HG02571 (cell line): ENCODE results near the gene TNNC1.

Experiments used
- ATAC-seq: cut with Tn5 transposase; IDR thresholded peaks from one replicate; pipeline ENCODE4 v1.9.1; 2021; ENCODE audit warnings: mild to moderate bottlenecking, moderate library complexity; ENCODE audit not compliant: unreplicated experiment

TNNC1 gene

DNA sequence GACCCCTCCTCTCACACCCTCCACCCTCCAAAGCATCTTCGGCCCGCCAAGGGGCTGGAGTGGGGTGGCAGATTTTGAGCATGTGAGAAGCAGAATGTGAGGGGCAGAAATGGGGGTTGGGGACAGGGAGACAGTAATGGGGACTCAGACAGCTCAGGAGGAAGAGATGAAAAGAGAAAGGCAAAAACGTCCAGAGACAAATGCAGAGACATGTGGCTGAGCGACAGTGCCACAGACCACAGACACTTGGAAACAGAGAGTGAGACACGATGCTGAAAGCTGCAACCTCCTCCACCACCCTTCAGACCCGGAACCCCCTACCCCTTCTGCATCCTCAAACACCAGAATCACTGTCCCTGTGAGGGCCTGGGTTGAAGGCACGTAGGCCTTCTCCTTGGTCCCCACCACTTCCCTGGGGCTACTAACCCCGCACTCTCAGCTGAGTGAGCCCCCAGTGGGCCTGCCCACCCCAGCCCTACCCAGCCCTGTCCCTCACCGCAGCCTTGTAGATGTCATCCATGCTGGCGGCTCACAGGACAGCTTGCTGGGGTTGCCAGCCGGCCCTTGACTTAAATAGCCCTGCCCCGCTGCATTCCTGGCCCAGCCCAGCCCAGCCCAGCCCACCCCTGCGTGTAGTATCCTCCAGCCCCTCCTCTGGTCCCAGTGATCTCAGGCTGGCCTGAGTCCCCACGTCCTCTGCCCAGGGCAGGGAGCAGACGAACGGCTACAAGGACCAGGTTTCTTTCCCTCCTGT, at the start of gene TNNC1:
Gene TNNC1, minus strand, starts transcription at position 546 of the 754 bp plus-strand sequence. Its CDS starts 26 bp downstream, at position 520.
- ATAC-seq, result no peak

- ATAC-seq, result no peak
Observed at GRCh38 chr3:52502808-52503350, 49.0 kb upstream of the TNNC1 start.

DNA sequence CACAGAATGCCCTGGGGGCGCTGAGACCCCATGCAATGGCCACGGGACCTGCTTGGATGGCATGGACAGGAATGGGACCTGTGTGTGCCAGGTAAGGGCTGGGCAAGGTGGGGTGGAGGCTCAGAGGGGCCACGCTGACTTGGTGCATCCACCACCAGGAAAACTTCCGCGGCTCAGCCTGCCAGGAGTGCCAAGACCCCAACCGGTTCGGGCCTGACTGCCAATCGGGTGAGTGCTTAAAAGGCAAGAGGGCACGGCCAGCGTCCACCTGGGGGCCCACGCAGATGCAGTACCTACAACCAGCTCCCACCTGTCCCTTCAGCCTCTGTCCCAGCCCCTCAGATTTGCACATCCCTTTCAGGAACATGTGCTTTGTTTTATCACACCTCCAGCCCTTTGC, 48.2 kb upstream of the TNNC1 start:
- no peak for ATAC-seq

DNA sequence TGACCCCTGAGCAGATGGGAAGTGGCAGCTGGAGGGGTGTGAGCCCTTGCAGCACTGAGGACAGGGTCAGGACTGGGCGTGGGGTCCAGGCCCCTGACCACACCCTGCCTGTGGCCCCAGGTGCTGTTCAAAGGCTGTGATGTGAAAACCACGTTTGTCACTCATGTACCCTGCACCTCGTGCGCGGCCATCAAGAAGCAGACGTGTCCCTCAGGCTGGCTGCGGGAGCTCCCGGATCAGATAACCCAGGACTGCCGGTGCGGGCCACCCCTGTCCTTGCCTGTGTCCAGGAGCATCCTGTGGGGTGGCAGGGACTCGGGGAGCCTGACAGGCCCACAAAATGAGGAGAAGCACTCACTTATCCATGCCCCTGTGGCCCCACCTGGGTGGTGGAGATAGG, 47.2 kb upstream of the TNNC1 start:
- no peak for ATAC-seq

GRCh38 chr3:52498137-52499054, 44.6 kb upstream of the TNNC1 start:
- ATAC-seq, result no peak

- no peak for ATAC-seq
Observed at GRCh38 chr3:52495777-52496602, 42.1 kb upstream of the TNNC1 start.

DNA sequence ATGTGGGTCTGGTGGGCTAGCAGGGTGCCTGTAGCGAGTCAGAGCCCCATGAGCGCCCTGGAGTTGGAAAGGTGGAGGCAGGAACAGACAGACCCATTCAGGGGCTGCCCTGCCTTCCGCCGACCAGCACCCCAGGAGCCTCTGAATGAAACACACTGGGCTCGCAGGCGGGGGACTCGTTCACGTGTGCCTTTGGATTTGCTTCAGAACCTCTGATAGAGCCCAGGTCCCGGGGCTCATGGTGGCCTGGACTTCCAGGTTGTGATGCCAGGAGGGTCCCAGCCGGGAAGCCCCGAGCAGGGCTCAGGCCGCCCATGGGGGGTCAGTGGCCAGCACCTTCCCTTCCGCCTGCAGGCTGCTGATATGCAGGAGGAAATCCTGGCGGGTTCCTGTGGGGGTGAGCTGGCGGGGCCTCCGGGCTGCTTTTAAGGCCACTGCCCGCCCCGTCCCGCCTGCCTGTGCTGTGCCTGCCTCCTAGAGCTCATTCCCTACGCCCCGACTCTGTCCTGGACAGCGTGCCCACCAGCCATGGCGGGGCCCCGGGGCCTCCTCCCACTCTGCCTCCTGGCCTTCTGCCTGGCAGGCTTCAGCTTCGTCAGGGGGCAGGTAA, 41.1 kb upstream of the TNNC1 start, which contains the start of gene STAB1:
Gene STAB1, plus strand, starts transcription at position 453 of the 610 bp plus-strand sequence. Its CDS starts 76 bp downstream, at position 529.
- no peak for ATAC-seq

- ATAC-seq, result no peak
Observed at GRCh38 chr3:52494445-52494844, 40.6 kb upstream of the TNNC1 start.

- no peak for ATAC-seq
Observed at GRCh38 chr3:52493232-52494017, 39.6 kb upstream of the TNNC1 start.

DNA sequence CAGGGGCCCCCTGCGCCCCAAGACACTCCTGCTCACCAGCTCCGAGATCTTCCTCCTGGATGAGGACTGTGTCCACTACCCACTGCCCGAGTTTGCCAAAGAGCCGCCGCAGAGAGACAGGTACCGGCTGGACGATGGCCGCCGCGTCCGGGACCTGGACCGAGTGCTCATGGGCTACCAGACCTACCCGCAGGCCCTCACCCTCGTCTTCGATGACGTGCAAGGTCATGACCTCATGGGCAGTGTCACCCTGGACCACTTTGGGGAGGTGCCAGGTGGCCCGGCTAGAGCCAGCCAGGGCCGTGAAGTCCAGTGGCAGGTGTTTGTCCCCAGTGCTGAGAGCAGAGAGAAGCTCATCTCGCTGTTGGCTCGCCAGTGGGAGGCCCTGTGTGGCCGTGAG, 38.2 kb upstream of the TNNC1 start:
- ATAC-seq, result no peak

DNA sequence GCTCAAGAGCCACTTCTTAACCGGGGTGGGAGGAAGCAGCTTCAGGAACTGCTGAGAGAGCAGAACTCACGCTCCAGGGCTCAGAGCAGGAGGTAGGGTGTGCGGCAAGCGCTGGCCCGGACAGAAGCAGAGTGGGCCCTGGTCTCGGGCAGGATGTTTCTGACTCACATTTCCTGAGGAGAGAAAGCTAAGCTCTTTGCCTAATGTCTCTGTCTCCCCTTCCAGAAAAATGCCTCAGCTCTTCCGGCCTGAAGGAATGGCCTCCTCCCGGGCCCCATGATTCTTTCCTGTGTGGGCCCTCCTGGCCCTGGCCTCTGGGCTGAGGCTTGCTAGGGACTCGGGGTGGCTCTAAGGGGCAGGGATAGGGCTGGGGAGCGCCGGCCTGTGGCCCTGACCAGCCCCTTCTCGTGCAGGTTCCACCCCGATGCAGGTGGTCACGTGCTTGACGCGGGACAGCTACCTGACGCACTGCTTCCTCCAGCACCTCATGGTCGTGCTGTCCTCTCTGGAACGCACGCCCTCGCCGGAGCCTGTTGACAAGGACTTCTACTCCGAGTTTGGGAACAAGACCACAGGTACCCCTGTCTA, 37.2 kb upstream of the TNNC1 start:
- ATAC-seq, result no peak

DNA sequence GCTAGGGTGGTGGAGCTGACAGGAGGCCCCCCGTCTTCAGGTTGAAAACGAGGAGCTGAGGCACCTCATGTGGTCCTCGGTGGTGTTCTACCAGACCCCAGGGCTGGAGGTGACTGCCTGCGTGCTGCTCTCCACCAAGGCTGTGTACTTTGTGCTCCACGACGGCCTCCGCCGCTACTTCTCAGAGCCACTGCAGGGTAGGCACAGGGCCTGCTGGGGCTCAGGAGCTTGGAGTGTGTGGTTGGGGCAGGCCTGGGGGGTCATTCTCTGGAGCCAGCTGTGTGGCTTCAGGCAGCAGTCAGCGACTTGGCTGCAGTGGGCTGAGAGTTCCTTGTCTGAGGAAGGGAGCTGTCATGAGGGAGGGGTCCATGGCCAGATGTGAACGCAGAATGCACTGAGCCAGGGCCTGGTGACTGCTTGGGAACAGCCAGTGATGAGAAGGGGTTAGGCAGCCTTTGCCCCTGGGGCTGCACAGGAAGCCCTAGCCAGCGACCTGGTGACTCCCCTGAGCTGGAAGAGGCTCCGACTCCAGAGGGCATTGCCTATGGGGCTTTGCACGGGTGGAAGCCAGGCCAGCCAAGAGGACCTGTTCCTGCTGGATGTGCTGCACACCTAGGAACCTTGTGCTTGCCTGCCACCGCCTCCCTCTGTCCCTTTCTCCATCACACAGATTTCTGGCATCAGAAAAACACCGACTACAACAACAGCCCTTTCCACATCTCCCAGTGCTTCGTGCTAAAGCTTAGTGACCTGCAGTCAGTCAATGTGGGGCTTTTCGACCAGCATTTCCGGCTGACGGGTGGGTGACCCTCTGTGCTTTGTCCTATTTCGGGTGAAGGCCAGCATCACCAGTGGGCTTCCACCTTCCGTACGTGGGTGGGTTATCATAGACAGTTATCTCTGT, 36.4 kb upstream of the TNNC1 start:
- ATAC-seq, result no peak

DNA sequence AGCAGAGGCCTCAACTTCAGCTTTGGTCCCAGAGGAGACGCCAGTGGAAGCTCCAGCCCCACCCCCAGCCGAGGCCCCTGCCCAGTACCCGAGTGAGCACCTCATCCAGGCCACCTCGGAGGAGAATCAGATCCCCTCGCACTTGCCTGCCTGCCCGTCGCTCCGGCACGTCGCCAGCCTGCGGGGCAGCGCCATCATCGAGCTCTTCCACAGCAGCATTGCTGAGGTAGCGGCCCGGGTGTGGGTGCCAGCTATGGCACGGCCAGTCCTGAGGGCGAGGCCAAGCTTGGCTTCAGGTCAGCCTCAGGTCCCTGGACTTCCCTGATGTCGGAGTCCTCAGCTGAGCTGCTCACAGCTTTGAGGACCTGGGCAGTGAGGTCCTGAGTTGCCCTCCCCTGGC, 35.6 kb upstream of the TNNC1 start:
- ATAC-seq, result no peak

DNA sequence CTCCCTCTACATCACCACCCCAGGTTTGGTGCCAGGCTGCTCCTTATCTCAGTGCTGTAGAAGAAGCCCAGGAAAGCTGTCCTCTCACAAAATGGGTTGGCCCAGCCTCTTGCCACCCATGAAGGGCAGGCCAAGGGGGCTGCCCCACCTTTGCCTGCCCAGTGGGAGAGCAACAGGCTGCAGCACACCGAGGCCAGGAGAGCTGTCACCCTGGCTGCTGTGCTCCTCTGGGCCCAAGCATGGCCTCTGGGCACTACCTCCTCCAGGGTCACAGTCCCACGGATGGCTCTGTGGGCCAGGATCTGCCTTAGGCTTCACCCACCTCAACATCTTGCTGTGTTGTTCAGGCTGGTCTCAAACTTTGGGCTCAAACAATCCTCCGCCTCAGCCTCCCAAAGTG, 34.9 kb upstream of the TNNC1 start:
- ATAC-seq, result no peak

- ATAC-seq, result no peak
Observed at GRCh38 chr3:52487788-52488691, 34.2 kb upstream of the TNNC1 start.

DNA sequence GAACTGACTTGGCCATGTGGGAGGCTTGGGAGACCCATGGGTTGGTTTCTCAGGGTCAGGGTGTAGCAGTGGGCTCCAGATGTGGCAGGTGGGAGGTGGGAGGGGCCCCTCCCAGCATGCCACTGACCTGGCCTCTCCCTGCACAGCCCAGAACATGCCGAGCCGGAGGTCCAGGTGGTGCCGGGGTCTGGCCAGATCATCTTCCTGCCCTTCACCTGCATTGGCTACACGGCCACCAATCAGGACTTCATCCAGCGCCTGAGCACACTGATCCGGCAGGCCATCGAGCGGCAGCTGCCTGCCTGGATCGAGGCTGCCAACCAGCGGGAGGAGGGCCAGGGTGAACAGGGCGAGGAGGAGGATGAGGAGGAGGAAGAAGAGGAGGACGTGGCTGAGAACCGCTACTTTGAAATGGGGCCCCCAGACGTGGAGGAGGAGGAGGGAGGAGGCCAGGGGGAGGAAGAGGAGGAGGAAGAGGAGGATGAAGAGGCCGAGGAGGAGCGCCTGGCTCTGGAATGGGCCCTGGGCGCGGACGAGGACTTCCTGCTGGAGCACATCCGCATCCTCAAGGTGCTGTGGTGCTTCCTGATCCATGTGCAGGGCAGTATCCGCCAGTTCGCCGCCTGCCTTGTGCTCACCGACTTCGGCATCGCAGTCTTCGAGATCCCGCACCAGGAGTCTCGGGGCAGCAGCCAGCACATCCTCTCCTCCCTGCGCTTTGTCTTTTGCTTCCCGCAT, 33.4 kb upstream of the TNNC1 start:
- ATAC-seq, result no peak
